HG03135 (cell line): ENCODE data around the gene ULBP1.
"Not testable (repeated sequence)": the region's sequence is repeated elsewhere in the genome, so short reads cannot be mapped to it uniquely, and the experiment has no call there.

Experiments
- ATAC-seq: cut with Tn5 transposase; IDR thresholded peaks from one replicate; pipeline ENCODE4 v1.9.1; 2021; ENCODE audit warnings: mild to moderate bottlenecking, moderate library complexity; ENCODE audit not compliant: unreplicated experiment

Gene ULBP1

GRCh38 chr6:149969635-149970034 lies 5.9 kb downstream of the ULBP1 start:
- ATAC-seq = no peak

DNA sequence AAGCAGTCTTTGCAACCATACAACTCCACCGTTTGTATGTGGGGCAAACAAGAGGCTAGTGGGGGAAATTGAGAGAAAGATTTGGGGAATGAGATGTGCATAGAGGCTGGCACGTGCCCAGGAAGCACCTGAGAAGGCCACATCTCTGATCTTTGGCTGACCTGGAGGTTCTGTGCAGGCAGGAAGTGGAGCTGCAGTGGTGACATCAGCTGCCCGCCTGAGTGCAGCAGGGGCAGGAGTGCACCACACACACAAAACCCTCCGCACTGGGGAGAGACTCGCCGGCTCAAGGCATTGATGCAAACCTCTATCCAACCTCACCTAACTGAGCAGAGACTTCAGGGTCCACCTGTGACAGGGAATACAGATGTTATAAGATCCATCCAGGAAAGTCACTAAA lies 10.7 kb downstream of the ULBP1 start:
- ATAC-seq = not testable (repeated sequence)

GRCh38 chr6:149974825-149975224 lies 11.1 kb downstream of the ULBP1 start:
- ATAC-seq = no peak

DNA sequence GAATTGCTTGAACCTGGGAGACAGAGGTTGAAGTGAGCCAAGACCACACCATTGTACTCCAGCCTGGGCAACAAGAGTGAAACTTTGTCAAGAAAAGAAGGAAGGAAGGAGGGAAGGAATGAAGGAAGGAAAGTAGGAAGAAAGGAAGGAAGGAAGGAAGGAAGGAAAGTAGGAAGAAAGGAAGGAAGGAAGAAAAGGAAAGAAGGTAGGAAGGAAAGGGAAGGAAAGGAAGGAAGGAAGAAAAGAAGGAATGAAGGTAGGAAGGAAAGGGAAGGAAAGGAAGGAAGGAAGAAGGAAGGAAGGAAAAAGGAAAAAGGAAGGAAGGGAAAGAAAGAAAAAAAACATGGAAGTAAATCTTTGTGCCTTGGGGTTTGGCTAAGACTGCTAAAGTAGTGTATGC lies 11.7 kb downstream of the ULBP1 start:
- ATAC-seq = no peak

DNA sequence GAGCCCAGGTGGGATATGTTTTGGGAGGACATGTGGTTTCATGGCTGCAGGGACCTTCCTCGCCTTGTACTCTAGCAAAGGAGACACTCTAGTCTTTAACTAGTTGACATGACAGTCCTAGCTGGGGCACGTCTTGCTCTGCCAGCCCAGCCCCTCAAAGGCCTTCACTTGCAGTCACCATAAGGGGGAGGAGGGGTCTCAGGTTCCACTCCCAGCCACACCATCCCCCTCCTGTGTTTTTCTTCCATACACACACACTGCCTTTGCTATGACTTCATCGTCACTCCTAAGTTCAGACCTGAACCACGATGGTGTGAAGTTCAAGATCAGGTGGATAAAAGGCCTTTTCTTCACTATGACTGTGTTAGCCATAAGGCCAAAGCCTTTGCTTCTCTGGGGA lies 13.5 kb downstream of the ULBP1 start:
- no peak for ATAC-seq

- no peak for ATAC-seq
Observed at GRCh38 chr6:149978610-149979009, 14.9 kb downstream of the ULBP1 start.

DNA sequence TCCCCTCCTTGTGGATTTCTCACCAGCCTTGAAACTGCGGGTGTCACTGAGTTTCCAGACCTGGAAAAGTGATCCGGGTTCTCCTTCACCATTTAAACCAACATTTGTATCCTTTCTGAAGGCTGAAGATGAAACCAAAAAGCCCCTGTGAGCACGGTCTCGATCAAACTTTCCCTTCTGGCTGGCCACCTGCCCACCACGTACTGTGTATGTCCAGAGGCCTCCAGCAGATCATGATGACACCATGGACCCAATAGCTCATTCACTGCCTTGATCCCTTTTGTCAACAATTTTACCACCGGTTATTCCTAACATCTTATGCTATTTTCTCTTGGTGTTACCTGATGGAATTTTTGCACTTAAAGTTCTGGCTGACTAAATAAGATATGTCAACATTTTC lies 15.6 kb downstream of the ULBP1 start:
- ATAC-seq = no peak

GRCh38 chr6:149983145-149983544 lies 19.4 kb downstream of the ULBP1 start:
- ATAC-seq = no peak

GRCh38 chr6:149984773-149985172 lies 21.0 kb downstream of the ULBP1 start:
- ATAC-seq = no peak

DNA sequence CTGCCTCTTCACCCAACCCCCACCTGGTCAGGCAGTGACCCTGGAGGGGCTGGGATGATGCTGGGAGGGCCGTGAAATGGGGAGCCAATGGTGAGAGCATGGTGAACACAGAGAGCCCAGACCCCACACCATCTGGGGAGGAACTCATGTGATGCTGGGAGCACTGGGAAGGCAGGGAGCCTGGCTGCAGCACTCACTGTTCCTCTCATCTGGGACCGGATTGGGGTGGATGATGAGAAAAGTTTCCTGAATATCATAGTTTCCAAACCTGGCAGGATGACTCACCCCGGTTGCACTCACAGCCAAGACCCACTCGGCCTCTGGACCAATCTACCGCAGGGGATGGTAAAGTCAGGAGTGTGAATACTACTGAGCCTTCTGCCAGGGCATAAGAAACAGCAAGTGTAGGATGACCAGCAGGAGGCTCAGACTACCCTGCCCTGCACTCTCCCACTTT lies 21.8 kb downstream of the ULBP1 start:
- no peak for ATAC-seq

DNA sequence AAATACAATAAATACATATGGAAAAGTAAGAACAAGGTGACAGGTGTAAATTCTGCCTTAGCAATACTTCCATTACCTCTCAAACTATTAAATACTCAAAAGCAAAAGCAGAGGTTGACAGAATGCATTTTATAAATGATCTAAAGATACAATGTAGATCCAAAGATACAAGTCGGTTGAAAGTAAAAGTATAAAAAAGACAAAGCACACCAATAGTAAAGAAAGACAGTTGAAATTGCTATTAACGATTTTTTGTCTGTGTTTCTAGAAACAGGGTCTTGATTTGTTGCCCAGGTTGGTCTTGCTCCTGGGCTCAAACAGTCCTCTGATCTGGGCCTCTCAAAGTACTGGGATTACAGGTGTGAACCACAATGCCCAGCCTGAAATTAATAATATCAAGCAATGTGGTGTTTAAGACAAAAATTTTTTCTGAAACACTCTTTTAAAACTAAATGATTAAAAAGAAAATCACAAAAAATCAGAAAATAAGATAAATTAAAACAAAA lies 23.9 kb downstream of the ULBP1 start:
- ATAC-seq = no peak

- no peak for ATAC-seq
Observed at GRCh38 chr6:149988550-149989346, 25.0 kb downstream of the ULBP1 start.

DNA sequence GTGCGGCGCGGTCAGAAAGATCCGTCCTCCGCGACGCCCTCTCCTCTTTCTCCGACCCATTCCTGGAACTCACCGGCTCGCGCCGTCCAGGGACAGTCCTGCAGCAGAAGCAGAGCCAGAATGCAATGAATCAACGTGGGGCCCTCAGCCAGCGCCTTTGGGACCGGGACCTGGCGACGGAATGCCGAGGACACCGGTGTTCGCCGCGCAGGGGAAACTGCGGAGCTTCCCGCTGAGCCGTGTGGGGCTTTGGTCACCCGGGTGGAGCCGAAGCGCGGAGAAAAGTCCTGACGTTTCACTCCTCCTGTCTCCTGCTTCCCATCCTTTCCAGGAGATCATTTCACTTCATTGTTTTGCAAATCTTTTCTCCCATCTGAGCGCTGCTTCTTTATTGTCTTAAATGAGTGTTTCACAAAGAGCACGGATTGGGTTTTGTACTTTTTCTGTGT lies 26.5 kb downstream of the ULBP1 start:
- no peak for ATAC-seq

- no peak for ATAC-seq
Observed at GRCh38 chr6:149990661-149991471, 27.1 kb downstream of the ULBP1 start.

- not testable (repeated sequence) for ATAC-seq
Observed at GRCh38 chr6:149991472-149991795, 27.7 kb downstream of the ULBP1 start.

DNA sequence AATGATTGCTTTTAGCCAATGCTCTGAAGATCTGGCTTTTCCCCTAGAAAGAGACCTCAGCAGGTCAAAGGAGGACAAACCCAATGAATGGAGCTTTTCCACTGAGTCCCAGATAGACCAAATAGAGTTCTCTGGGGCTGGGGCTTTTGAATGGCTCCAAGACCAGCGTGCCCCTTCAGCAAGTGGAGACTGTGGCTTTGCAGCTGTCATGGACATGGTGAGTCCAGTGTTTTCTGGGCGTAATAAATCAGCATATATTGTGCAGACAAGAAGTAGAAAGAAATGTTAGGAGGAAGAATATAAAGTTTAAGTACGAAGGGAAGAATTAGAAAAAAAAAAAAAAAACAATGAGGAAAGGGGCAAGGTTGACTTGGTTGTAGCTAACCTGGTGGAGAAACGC lies 28.1 kb downstream of the ULBP1 start:
- no peak for ATAC-seq

DNA sequence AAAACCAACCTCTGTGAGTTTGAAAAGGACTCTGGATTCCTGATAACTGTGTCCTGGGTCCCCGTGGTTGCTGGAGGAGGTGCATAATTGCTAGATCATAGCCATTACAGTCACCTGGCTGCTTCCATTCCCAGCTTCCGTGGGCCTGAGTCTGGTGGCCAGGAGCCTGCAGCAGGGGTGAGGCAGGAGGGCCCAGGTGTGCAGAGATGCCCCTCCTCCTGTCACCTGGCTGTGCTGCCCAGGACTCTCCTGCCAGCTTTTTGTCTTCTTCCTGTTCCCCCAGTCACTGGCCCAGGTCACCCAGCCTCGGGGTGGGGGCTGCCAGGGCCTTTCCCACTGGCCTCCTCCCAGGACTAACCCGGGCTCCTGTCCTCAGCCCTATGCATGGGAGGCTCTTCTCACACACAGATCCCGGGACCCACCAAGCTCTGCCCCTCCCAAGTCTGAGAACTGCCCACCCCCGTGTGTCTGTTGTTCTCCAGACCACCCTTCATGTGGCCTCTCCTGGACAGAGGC lies 31.6 kb downstream of the ULBP1 start:
- no peak for ATAC-seq

DNA sequence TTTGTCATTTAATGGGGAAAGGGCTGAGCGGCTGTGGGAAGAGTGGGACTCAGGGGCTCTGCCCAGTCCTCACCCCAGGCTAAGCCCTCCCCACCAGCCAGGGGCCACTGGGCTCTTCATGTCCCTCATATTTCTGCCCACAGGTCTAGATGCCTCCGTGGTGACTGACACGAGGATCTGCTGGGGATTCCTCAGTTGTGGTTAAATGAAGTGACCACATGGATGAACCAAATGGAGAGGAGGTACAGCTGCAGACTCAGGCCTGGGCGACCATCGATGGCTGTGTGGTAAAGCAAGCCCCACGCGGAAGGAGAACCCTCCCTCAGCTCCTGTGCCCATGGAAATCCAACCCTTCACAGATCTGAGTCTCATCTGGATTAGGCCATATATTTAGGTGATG lies 32.2 kb downstream of the ULBP1 start:
- no peak for ATAC-seq

DNA sequence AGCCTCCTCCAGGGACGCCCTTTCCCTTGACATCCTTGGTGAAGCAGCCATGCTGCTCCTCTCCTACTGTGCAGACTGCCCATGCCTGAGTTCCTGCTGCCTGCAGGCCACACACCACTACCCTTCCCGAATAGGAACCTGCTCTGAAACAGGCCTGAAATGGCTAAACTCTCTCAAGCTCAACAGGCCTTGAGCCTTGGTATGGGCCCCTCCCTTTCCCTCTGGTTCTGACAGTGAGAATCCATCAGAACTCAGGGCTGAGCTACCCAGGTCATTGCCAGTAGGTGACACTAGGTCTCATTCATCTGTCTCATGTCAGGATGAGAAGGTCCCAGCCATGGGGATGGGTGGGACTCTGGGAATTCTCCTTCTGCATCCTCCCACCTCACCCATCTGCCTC lies 35.9 kb downstream of the ULBP1 start:
- no peak for ATAC-seq

DNA sequence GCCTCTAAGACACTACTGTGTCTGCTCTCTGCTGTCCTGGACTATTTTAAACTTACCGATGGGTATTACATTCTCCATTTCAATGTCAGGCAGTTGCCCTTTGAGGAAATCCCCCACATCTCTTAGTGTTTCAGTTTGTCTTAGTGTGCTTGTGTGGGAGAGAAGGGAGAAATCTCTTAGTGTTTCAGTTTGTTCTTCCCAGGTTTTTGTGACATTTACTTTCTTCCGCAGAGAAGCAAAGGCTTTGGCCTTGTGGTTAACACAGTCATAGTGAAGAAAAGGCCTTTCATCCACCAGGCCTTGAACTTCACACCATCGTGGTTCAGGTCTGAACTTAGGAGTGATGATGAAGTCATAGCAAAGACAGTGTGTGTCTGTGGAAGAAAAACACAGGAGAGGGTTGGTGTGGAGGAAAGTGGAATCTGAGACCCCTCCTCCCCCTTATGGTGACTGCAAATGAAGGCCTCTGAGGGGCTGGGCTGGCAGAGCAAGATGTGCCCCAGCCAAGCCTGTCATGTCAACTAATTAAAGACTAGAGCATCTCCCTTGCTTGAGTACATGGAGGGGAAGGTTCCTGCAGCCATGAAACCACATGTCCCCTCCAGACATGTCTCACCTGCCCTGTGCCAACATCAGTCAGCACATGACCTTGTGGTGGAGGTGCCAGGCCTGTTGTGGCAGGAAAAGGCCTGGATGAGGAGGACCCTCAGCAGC lies 37.7 kb downstream of the ULBP1 start:
- no peak for ATAC-seq

GRCh38 chr6:150002710-150003109 lies 39.0 kb downstream of the ULBP1 start:
- no peak for ATAC-seq
